ENCODE measurements around the gene EIF1AD. TPM values are rescaled to one million over a fixed set of nuclear protein-coding genes. Genes with fewer than 3 reads are reported as not detected.

Gene EIF1AD
- total and polyA plus RNA-seq, 9 of the 15 experiments (the other 6 are each of a cell fraction or from before 2014, with no cell fraction given), result 50.1 to 98.8 (median 58.7) TPM

DNA sequence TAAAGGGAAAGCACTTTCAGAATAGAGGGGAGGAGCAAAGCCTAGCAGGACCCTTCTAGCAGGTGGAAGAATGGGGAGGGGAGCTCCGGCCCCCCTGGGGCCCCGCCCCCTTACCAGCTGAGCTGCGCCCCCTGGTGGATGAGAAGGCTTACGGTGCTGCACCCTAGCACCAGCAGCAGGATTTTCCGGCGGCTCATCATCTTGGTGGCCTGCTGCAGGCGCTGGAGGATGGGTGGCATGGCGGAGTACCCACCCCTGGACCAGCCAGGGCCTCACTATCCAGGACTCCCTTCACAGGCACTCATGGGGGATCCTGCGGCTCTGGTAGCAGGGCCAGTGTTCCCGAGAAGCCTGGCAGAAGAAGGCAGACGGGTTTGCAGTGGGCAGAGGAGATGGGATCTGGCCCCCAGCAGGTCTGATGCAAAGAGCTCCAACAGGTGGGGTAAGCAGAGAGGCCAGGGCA is 43.3 kb upstream of the EIF1AD start (continued):
- TF ChIP-seq TBP (optimal IDR thresholded peaks at IDR 0.05; ENCODE audit: low read depth, low read length) (no peak), GABPB2 (CRISPR knock-in tag; conservative IDR thresholded peaks at IDR 0.05) (no peak), SIX5 (IDR thresholded peaks at IDR 0.05; ENCODE audit: borderline replicate concordance in 1 of 2, insufficient read depth in 1 of 2, low read depth in 1 of 2, low read length in 2 of 2) (no peak), ZEB2 (IDR thresholded peaks at IDR 0.05) (no peak), KLF16 (IDR thresholded peaks at IDR 0.05) (0 out of 2 replicates have a peak, but pooled peaks have one; percentile 24), LCOR (CRISPR knock-in tag; IDR thresholded peaks at IDR 0.05) (no peak), ZBTB17 (CRISPR knock-in tag; IDR thresholded peaks at IDR 0.05) (no peak), ZNF785 (CRISPR knock-in tag; IDR thresholded peaks at IDR 0.05) (no peak), CSDE1 (IDR thresholded peaks at IDR 0.05) (no peak), ZNF696 (CRISPR knock-in tag; conservative IDR thresholded peaks at IDR 0.05) (no peak), NCOA6 (IDR thresholded peaks at IDR 0.05) (no peak), SIN3A (IDR thresholded peaks at IDR 0.05; ENCODE audit: borderline replicate concordance in 2 of 2, control insufficient read depth in 1 of 2, low read depth in 2 of 2, low read length in 2 of 2) (peak in 1 of 2 experiments; percentile 76; a peak in 1 of 4 replicates), GTF2A2 (tag; IDR thresholded peaks at IDR 0.05) (no peak), XRCC5 (IDR thresholded peaks at IDR 0.05; ENCODE audit: low read depth, low read length) (0 out of 2 replicates have a peak, but pooled peaks have one; percentile 59), YY1 (IDR thresholded peaks at IDR 0.05; ENCODE audit: borderline replicate concordance in 1 of 3, control insufficient read depth in 1 of 3, extremely low read depth in 1 of 3, insufficient read depth in 3 of 3, insufficient read length in 1 of 3, insufficient replicate concordance in 2 of 3, low read depth in 1 of 3, low read length in 2 of 3) (peak in 1 of 3 experiments; percentile 32), RFX1 (IDR thresholded peaks at IDR 0.05) (no peak), RBM39 (optimal IDR thresholded peaks at IDR 0.05; ENCODE audit: low read depth, low read length) (no peak), ZNF583 (CRISPR knock-in tag; IDR thresholded peaks at IDR 0.05) (no peak), GABPA (tag; conservative IDR thresholded peaks at IDR 0.05; ENCODE audit: low read depth) (no peak), CGGBP1 (CRISPR knock-in tag; IDR thresholded peaks at IDR 0.05) (no peak), ZNF12 (CRISPR knock-in tag; IDR thresholded peaks at IDR 0.05) (0 out of 2 replicates have a peak, but pooled peaks have one; percentile 45), ZNF740 (CRISPR knock-in tag; IDR thresholded peaks at IDR 0.05) (no peak), ZNF740 (tag; IDR thresholded peaks at IDR 0.05) (no peak), SMARCC2 (IDR thresholded peaks at IDR 0.05; ENCODE audit: low read depth) (no peak), DACH1 (IDR thresholded peaks at IDR 0.05; ENCODE audit: partially characterized antibody) (peak; percentile 77), MLLT1 (IDR thresholded peaks at IDR 0.05) (no peak)
- TF ChIP-seq, protein P1, sequence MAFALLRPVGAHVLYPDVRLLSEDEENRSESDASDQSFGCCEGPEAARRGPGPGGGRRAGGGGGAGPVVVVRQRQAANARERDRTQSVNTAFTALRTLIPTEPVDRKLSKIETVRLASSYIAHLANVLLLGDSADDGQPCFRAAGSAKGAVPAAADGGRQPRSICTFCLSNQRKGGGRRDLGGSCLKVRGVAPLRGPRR (CRISPR knock-in tag; IDR thresholded peaks at IDR 0.05), result no peak

Measured in K562 (cell line).